Activated CD8-positive, alpha-beta memory T cell treated with anti-CD3 and anti-CD28 coated beads, Interleukin-2, amount 50 U/mL, for 1 hour (primary cell): Measurements from ENCODE around the gene GET4.

Experiments used
- DNase-seq: peaks from one replicate; pipeline ENCODE4 v3.0.0-alpha.2; 2020; ENCODE audit errors: extremely low read depth

The GET4 gene

DNA sequence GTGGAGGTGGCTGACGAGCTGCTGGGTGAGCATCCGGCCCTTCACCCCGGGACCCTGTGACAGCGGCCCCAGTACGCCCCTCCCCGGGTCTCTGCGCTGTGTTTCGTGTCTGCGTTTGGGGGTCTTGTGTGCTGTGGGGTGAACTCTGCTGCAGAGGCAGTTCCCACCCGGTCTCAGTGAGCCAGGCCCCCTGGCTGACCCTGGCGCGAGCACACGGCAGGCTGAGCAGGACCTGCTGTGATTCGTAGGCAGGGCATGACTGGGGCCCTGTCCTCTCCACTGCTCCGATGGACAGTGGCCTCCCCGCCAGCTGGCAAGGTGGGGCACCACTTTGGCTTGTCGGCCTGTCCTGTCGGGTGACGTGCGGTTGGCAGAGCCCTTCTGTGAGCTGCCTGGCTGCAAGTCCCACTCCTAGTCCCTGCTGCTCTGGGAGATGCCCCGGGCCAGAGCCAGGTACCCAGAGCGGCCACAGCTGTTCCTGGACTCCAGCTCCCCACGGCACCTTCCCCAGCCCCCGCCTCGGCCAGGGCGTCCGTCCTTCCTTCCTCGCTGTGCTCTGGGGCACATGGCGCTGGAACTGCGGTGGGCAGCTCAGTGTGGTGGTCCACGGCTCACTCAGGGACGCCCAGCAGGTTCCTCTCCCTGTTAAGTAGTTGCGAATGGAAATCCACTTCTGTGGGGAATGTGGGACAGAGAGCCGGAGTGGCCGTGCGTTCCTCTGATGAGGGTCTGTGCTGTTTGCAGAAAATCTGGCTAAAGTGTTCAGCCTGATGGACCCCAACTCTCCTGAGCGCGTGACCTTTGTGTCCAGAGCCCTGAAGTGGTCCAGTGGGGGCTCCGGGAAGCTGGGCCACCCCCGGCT lies 10.5 kb downstream of the GET4 start:
- DNase-seq: no peak

DNA sequence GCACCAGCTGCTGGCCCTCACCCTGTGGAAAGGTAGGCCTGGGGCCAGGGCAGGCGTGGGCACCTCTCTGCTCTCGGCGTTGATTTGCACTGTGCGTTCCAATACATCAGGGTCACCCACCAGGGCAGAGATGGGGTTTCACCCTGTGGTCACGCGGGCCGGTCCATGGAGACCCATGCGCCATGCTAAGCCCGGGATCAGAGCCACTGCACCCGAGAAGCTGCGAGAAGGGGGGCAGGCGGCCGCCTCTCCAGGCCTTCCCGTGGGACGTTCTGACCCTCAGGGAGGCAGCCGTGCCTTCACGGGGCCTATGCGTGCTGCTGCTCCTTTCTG lies 11.1 kb downstream of the GET4 start:
- DNase-seq: no peak

GRCh38 chr7:888081-889024 lies 12.0 kb downstream of the GET4 start:
- no peak for DNase-seq

- no peak for DNase-seq
Observed at GRCh38 chr7:889025-889390, 12.7 kb downstream of the GET4 start.

- DNase-seq: no peak
Observed at GRCh38 chr7:889391-889790, 13.0 kb downstream of the GET4 start.

GRCh38 chr7:890868-891267 lies 14.5 kb downstream of the GET4 start:
- DNase-seq: no peak

GRCh38 chr7:891291-891690 lies 14.9 kb downstream of the GET4 start:
- DNase-seq: no peak

- DNase-seq: no peak
Observed at GRCh38 chr7:891805-892204, 15.5 kb downstream of the GET4 start.

DNA sequence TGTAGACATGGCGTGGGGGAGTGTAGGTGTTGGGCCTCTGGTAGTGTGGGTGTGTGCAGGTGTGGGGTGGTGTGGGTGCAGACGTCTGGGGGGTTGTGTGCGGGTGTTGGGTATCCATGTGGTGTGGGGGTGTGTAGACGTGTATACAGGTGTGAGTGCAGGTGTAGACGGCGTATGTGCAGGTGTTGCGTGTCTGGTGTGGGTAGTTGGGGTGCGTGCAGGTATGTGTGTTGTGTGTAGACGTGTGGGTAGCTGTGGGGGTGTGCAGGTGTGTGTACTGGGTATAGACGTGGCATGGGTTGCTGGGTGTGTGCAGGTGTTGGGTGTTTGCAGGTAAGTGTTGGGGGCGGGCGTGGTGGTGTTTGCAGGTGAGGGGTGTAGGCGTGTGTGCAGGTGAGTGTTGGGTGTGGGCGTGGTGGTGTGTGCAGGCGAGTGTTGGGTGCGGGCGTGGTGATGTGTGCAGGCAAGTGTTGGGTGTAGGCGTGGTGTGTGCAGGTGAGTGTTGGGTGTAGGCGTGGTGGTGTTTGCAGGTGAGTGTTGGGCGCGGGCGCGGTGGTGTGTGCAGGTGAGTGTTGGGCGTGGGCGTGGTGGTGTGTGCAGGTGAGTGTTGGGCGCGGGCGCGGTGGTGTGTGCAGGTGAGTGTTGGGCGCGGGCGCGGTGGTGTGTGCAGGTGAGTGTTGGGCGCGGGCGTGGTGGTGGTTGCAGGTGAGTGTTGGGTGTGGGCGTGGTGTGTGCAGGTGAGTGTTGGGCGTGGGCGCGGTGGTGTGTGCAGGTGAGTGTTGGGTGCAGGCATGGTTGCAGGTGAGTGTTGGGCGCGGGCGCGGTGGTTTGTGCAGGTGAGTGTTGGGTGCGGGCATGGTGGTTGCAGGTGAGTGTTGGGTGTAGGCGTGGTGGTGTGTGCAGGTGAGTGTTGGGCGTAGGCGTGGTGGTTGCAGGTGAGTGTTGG lies 16.6 kb downstream of the GET4 start:
- no peak for DNase-seq

- no peak for DNase-seq
Observed at GRCh38 chr7:893686-894085, 17.3 kb downstream of the GET4 start.

DNA sequence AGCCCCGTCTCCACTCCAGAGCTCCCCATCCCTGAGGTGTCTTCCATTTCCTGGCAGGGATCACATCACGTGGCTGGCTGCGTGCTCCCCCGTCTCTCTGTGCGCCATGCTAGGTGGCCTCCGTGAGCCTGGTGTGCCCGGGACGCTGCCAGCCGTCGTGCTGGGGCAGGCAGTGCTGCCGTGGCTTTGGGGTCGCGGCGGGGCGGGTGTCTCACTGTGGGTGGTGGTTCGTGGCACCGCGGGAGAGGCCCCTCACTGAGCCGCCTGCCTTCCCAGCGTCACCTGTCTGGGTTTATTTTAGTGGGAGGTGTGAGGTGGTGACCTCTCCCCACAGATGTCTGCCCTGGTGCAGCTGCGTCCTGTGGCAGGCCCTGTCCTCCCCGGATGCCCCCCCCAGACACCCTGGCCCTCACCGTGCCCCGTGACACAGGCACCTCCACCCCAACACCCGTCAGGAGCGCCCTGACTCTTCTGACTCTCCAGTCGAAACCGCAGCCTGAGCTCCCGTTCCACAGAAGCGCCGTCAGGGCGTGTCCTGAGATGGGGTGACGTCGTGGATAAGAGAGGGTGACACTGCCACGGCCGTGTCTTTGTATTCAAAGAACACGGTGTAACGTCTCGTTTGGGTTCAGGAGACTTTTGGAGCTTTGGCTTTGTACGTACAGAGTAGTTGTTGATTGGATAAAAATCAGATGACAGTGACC lies 18.0 kb downstream of the GET4 start:
- DNase-seq: no peak

DNA sequence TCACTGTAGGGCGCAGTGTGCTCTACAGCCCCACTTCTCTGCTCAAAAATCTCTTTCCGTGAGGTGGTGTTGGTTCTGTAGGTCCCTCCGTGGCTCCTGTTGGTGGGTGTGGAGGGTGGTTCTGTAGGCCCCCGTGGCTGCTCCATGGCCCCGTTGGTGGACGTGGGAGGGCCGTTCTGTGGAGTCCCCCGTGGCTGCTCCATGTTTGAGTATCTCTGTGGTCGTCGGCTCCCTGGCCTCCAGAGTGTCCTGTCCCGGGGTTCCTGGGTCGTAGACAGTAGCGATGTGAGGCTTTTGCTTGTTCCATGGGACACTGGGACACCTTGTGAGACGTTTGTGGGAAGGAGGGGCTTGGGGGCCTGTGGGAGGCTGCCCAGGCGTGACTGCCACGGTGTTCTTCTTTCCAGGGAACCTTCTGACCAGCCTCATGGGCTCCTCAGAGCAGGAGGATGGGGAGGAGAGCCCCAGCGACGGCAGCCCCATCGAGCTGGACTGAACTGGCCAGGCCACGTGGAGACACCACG lies 18.6 kb downstream of the GET4 start:
- DNase-seq: no peak

DNA sequence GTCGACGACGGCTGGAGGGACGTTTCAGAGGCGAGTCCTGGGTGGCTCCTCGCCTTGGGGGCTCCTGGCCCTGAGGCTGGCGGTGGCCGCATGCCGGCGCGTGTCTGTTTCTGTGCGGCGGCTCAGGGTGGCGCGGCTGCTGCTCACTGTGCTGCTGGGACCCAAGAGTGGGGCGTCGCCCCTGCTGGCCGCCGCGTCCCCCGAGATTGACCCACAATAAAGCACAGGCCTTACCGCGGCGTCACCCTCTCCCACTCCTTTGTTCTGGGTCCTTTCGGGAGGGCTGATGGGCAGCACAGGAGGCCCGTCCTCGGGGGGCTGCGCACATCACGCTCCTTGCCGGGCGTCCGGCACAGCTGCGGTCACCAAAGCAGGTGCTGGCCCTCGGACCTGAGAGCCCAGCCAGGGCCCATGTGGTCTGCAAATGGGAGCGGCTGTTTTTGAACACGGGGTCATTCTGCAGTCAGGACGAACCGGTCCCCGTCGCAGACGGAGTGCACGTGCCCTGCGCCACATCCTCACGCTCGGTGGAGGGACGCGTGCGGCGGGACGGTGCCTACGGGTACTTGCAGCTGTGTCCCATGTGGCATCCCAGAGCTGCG lies 19.2 kb downstream of the GET4 start:
- DNase-seq: no peak

DNA sequence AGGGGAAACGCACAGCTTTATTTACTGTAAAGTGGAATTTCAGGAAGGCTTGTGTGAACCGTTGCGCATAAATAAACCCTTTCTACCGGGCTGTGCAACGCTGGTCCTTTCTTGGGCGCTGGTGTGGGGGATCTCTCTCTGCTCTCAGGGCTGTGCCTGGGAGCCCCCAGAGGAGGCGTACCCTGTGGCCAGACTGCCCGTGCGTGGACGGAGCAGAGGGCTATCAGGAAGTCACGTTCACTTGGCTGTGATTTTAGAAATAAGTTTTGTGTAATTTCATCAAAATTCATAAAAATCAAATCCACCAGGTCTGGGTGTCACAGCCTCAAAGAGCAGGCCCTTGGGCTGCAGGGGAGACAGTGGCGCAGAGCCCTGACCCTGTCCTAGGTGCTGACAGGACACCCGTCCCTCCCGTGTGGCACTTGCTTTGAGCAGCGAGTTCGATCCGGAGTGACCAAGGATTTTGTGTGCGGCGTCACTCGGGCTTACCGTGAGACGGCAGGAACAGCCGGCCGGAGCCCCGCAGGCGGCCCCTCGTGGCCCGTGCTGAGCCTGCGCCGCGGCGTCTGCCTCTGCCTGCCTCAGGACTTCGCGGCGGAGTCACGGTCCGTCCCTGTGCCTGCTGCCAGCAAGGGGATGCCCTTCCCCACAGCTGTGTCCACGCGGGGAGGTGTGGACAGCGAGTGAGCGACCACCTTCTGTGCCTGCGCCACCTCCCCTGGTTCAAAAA lies 20.2 kb downstream of the GET4 start:
- no peak for DNase-seq

GRCh38 chr7:897086-897485 lies 20.7 kb downstream of the GET4 start:
- no peak for DNase-seq

DNA sequence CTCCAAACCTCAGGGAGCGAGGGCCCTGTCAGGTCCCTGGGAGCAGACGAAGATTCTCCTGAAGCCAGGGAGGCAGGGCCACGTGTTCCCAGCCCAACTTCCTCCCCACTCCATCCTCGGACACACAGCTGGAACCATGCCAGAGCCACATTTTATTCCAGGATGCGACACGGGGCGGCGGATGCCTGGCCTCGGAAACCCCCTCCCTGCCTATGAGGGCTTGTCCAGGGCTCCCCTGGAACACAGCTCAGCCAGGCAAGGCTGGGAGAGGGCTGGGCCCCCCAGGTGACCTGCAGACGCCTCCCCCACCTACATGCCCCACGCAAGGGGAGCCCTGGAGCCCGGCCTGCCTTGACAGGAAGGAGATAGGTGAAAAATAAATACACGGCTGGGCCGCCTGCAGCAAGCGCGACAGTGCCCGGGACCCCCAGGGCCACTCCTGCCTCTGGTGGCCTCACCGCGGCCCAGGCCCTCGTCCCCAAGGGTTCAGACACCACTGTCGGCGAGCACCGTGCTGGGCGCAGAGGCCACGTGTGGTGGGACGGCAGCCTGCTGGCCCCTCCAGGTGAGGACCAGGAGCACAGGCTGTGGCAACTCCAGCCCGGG lies 21.5 kb downstream of the GET4 start:
- no peak for DNase-seq

DNA sequence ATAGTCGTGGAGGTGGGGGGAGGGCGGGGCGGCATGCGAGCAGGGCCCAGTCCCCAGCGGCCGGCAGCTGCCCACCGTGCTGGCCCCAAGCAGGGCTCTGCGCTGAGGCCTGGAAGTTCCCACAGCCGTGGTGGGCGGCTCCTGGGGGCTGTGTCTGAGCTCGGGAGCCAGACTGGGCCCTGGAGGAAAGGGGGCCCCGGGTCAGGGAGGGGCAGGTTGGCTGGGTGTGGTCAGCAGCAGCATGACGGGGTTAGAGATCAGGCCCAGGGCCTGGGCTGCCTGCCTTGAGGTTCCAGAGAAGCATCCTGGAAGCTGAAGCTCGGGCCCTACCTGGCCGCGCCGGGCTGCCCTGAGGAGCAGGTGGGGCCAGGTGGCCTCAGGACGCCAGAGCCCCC lies 22.1 kb downstream of the GET4 start:
- DNase-seq: no peak

DNA sequence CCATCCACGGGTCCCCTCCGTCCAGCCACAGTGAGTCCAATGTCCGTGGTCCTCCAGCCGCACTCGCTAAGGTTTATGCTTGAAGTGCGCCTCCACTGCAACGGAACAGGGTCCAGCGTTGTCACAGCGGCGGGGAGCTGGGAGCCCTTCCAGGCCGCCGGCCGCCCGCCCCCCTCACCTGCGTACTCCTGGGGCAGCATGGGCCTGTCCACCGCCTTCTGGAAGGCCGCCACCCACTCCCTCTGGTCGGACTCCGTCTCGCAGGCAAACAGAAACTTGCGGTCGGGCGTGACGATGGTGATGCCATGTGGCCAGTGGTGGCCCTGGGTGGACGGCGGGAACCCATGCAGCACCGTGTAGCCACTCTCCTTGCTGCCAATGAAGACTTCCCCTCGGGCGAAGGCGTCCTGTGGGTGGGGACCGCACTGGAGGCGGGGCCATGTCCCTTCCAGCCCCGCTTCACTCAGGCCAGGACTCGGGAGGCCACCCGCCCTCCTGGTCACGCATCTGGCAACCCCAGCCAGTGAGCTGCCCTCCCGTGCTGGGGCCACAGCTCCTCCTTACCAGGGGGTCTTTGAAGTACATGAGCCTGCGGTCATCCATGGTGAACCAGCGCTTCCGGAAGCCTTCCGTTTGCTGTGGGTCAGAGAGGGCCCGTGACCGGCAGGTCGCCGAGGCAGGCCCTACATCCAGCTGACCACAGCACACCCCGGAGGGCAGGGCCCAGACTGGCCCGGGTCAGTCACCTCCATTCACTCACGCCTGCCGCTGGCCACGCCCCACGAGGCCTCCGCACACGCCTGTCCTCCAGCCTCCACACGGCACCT lies 22.7 kb downstream of the GET4 start:
- DNase-seq: no peak

DNA sequence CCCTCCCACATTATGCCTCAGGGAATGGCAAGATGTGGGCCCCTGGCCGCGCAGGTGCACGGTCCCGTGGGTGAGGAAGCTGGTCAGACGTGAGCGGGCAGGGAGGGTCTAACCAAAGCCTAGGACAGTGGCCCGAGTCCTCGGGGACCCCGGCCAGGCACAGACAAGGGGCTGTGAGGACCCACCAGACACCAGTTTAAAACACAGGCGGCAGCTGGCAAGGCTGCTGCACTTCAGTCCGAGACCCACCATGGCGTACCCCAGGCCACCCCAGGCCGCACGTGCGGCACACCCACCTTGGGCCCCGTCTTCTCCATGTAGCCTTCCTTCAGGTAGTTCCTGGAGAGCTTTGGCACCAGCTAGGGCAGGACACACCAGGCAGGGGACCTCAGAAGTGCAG lies 23.5 kb downstream of the GET4 start:
- no peak for DNase-seq
